ENCODE data around the gene TUBGCP3.

- no peak for TF ChIP-seq POLR2A (IDR thresholded peaks at IDR 0.05)
- no peak for TF ChIP-seq POLR2AphosphoS5 (IDR thresholded peaks at IDR 0.05)
Measured at GRCh38 chr13:112575675-112576074, 12.3 kb downstream of the TUBGCP3 start.

Measured in upper lobe of left lung (tissue), 4 donors.